Ishikawa (cell line): ENCODE results near the gene CMSS1.

Experiments
- EP300 ChIP-seq: IDR thresholded peaks from 2 replicates; pipeline ENCODE4 v1.6.1; 2012; ENCODE audit warnings: borderline replicate concordance
- TF ChIP-seq, protein P1 (sequence below): IDR thresholded peaks from 2 replicates; pipeline ENCODE4 v1.6.1; 2012; ENCODE audit warnings: low read depth, mild to moderate bottlenecking

- TF ChIP-seq, protein P1, sequence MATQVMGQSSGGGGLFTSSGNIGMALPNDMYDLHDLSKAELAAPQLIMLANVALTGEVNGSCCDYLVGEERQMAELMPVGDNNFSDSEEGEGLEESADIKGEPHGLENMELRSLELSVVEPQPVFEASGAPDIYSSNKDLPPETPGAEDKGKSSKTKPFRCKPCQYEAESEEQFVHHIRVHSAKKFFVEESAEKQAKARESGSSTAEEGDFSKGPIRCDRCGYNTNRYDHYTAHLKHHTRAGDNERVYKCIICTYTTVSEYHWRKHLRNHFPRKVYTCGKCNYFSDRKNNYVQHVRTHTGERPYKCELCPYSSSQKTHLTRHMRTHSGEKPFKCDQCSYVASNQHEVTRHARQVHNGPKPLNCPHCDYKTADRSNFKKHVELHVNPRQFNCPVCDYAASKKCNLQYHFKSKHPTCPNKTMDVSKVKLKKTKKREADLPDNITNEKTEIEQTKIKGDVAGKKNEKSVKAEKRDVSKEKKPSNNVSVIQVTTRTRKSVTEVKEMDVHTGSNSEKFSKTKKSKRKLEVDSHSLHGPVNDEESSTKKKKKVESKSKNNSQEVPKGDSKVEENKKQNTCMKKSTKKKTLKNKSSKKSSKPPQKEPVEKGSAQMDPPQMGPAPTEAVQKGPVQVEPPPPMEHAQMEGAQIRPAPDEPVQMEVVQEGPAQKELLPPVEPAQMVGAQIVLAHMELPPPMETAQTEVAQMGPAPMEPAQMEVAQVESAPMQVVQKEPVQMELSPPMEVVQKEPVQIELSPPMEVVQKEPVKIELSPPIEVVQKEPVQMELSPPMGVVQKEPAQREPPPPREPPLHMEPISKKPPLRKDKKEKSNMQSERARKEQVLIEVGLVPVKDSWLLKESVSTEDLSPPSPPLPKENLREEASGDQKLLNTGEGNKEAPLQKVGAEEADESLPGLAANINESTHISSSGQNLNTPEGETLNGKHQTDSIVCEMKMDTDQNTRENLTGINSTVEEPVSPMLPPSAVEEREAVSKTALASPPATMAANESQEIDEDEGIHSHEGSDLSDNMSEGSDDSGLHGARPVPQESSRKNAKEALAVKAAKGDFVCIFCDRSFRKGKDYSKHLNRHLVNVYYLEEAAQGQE, result no peak
- no peak for TF ChIP-seq EP300
Measured at GRCh38 chr3:99795573-99795972, 22.1 kb upstream of the CMSS1 start.
